Measurements from ENCODE around the gene FUT8.
A peak's percentile ranks its signal among the peaks of the same experiment; 100 is the strongest.

FUT8 gene

DNA sequence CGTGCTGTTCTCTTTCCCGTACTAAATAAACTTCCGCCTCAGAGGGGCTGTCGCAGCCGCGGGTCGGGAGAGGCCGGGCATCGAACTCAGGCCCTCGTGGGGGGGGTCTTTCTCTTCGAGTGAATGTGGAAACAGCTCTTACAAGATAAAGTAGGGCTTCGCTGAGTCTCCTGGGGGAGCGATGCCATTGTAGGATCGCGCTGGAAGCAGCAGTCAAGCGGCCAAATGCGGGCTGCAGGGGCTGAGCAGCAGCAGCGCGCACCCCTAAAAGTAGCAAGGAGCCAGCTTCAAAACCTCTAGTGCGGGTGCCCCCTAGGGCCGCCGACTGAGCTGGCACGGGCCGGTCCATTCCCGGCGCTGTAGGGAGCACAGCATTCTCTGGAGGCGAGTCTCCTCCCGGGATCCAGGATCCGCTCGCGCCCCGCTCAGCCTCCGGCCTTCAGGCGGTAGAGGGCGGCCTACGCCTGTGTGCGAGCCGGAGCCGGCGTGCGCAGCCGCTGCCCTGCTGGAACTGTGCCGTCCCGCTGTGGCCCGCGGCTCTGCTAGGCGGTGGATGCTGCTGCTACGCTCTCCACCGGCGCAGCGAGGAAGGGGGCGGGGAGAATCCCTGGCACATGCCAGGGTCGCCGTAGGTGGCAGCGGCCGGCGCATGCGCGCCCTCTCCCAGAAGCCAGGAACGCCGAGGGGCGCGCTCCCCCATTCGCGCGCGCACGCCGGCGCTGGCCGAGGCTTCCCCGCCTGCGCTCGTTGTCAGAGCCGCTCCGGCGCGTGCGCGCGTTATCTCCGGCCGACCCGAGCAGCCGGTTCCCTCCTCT is at the start of gene FUT8:
Gene FUT8, plus strand, starts transcription at position 699 of the 815 bp plus-strand sequence. CDS start 148,834 bp downstream, outside the sequence.
- DNase-seq: peak; percentile 97

DNA sequence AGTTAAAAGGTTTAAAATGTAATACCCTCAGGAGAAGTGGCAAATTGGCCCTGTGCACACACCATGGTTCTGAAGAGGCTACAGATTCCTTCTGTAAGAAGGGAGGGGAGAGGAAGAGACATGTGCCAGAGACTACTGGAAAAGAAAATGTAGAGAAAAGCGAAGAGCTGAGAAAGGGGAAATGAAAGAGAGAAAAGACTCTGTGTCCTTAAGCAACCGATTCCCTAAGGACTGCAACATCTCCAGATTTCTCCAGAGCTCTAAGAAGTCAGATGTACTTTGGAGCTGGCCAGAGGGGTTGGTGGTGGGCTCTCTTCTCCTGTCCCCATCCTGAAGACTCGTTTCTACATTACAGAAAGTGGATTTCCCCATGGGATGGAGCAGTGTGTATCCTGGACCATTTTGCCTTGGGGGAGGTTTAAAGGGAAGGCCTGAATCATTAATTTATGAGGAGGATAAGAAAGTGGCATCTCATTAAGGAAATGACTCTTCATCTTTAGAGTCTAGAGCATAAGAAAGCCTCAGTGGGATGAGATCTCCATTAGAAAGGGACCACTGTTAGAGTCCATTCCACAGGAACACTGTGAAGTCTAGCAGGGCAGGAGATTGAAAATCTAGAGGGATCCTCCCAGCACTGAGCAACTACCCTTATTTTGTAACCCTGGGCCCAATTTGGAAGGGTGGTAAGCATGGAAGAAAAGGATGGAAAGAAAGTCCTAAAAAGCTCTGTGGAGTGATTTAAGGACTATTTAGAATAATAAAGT is 45.5 kb upstream of the FUT8 start:
- no peak for DNase-seq

DNA sequence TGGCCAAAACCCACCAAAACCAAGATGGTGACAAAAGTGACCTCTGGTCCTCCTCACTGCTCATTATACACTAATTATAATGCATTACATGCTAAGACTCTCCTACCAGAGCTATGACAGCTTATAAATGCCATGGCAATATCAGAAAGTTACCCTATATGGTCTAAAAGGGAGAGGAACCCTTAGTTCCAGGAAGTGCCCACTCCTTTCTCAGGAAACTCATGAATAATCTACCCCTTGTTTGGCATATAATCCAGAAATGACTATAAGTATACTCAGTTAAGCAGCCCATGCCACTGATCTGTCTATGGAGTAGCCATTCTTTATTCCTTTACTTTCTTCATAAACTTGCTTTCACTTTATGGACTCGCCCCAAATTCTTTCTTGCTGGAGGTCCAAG is 43.0 kb upstream of the FUT8 start:
- DNase-seq: no peak

DNA sequence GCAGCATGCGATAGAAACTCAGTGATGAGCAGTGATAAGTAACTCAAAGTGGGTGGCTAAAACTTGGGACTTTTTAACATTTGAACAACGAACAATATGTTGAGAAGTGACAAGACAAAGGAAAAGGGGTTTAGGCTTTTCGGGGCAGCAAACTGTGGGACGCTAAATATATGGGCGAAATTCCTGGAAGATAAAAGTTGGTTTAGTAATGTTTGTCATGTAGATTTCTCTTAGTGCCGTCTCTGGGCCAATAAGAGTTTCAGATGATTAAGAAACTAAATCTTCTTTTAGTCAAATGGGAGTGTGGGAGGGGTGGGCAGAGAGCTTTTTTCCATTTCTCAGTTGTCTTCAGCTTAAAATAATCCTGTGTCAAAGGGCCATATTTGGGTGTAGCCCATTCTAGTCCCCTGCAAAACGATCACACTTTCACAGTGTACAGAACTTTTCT is 41.7 kb upstream of the FUT8 start:
- no peak for DNase-seq

DNA sequence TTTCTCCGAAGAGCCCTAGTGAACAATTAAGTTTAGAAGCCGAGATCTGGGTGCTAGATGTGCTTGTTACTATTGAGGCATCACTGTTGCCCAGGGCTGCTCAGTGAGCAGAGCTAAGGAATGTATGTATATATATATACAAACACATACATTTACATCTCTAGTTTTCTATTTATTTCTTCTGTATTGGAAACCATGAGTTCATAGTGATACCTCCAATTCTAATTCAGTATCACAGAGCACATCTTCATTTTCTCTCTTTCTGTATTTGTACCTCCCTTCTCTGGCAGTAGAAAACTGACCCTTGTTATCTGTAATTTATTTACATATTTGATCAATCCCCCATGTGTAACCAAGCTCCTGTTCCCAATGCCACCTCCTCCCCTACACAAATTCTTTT is 40.7 kb upstream of the FUT8 start:
- DNase-seq: no peak

DNA sequence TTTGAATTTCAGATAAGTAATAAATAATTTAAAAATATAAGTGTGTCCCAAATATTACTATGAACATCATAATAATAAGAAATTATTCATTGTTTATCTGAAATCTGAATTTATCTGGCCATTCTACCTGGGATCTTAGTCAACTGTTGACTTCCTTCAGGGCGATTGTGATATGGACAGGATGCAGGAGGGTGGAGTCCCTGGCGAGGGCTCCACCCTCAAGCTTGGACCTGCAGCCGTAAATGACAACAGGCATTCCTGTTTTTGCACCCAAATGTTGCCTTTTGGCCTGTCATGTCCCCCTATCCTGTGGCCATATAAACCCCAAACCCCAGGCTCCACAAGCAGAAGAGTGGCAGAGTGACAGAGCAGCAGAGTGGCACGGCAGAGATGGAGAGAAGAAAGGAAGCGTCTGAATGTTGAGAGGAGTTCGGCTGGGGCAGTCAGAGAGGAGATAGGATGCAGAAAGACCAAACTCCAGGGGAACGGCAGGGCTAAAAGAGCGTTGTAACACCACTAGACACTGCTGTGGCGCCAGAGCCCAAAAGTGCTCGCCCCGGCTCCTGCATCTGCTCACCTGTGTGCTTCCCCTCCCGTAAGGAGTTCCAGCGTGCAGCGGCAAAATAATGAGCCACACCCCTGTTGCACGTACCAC is 39.4 kb upstream of the FUT8 start:
- DNase-seq: no peak

DNA sequence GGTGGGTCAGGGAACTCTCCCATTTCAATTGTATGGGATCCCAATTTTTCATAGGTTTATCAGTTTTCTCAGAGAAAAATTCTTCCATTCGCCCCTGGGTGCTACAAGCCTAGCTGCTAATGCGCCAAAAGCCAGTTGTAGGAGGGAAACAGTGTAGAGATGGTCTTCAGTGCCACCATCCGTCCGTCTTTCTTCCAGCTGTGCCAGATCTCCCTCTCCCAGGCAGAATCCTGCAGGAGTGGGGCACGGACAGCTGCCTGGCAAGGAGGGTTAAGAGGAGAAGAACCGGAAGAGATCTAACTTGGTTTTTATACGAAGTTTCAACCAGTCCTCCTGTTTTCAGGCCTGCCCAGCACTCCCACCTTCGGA is 38.9 kb upstream of the FUT8 start:
- DNase-seq: no peak

DNA sequence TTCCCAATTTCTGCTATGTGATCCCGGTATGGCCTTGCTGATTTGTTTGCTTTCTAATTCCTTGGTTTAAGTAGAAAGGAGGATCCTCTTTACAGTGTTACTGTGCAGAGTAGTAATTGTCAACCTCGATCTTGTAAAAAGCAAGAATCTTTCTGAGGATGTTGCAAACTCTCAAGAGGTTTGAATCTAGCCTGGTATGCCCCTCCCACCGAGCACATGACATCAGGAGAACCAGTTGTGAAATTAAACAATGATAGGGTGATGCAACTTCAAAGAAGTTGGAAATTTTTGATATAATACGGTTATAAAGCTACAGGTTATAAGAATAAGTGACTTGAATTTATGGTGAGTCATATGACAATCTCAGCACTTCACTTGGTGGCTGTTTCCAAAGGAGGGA is 35.0 kb upstream of the FUT8 start:
- DNase-seq: no peak

DNA sequence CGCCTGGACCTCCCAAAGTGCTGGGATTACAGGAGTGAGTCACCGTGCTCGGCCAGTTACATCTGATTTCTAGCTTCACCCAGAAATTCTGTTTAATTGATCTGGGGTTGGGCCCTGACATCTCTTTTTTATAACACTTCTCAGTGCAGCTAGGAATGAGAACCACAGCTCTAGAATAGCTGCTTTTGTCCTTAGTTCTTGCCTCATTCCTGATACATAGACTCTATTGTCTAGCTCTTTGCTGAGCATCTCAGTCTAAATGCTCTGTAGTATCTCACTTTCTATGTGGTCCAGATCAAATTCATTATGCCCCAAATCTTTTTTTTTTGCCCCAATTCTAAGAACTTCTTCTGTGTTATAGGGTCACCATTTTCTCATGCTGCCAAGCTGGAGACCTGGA is 29.9 kb upstream of the FUT8 start:
- DNase-seq: no peak

DNA sequence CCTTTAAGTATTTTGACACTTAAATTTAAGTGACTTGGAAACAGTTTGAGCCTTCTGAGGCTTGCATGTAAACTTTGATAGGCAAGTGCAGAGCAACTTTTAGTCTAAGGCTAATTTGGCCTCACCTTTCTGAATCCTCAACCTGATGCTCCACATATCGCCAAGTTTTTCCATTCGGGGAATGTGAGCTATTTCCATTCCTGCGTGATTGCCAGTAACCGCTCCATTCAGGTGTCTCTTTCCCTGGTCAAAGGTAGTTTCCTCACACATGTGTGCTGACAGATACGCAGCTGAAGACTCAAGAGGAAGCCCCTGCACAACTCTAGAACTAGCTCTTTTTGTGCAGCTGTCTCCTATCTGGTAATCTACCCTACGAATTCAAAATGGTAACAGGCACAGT is 25.4 kb upstream of the FUT8 start:
- no peak for DNase-seq

DNA sequence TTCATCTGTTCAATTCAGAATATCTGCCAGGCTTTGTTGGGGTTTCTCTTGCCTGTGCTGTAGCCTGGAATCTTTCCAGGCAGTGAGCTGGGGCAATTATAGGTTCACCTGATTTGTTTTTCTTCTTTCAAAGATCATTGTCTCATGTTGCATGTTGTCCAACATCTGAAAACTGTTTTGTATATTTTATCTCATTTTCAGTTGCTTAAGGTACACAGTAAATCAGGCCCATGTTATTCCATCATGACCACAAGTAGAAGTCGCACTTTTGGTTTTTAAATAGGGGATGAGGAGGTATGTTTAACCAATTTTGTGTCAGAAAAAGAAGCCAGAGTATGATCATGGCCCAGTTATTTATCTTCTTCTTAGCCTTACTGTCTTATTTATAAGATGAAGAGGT is 24.9 kb upstream of the FUT8 start:
- no peak for DNase-seq

DNA sequence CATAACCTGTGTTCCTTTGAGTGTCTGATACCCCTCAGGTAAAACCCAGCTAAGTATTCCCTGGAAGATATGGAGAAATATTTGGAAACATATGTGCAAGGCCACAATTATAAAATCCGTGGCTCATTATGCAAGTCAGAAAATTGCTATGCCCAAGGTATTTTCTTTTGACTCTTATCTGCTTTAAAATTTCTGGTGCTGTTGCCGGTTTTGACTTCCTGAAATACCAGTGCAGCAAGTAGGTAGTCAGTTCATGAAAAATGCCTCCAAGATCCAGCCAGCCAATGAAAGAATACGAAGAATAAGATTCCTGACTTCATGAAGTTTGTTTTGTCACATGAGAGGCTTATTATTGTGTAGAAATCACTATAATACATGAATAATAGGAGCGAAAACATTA is 20.2 kb upstream of the FUT8 start:
- DNase-seq: no peak

DNA sequence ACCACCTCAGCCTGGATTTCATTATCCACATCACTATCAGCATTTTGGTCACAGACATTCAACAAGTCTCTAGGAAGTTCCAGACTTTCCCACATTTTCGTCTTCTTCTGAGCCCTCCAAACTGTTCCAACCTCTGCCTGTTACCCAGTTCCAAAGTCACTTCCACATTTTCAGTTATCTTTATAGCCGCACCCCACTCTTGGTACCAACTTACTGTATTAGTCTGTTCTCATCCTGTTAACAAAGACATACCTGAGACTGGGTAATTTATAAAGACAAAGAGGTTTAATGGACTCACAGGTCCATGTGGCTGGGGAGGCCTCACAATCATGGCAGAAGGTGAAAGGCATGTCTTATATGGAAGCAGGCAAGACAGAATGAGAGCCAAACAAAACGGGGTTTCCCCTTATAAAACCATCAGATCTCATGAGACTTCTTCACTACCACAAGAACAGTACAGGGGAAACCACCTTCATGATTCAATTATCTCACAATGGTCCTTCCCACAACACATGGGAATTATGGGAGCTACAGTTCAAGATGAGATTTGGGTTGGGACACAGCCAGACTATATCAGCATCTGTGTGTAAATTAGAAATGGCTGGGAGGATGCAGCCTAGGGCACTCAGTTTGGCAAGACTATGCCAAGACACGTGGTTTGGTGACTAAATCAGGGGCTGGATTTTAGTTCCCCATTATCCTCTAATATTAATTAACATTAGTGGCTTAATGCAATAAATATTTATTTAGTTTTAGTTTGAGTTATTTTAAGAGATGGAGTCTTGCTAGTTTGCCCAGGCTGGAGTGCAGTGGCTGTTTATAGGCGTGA is 16.2 kb upstream of the FUT8 start:
- DNase-seq: no peak

DNA sequence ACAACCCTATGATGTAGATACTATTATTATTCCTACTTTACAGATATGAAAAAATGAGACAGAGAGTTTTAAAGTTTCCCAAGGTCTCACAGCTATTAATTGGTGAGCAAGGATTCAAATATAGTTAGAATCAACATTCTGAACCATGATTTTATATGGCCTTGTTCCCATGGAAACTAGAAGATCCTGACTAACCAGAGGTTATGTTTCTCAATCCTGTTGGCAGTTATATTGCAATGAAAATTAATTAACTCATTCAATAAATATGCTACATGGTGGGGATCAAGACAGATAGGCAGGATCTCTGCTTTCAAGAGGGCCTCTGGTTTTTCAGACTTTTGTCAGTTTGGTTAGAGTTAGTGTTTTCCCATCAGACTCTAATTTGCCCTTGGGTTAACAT is 9.3 kb upstream of the FUT8 start:
- DNase-seq: no peak

DNA sequence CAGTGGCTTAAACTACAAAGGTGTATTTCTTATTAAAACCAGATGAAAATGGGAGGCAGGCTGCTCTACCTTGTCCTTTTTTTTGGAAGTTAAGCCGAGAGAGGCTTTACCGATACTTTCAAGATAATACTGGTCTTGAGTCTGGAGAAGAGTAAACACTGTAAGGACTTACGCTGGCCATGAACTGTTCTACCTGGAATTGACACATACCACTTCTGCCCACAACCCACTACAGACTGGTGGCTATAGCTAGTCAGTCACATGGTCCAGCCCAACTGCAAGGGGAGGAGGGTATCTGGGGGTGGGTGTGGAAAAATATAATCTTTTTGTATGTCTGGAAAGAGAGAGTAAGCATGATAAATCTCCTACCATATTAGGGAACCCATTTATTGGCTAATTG is 4.4 kb upstream of the FUT8 start:
- DNase-seq: no peak

DNA sequence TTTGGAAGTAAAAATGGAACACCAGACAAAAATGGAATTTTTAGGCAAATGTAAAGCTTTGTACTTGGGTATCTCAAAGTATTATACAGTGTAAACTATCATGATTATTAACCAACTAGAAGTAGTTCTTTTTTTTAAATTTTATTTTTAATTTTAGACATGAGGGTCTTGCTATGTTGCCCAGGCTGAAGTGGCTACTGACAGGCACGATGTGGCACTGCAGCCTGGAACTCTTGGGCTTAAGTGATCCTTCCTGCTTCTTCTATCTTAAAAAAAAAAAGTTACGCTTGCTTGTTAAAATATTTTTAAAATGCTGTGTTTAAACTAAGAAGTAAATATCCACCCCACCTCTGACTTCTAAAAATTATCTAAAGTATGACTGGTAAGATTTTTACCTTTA is 1.9 kb upstream of the FUT8 start:
- DNase-seq: no peak

DNA sequence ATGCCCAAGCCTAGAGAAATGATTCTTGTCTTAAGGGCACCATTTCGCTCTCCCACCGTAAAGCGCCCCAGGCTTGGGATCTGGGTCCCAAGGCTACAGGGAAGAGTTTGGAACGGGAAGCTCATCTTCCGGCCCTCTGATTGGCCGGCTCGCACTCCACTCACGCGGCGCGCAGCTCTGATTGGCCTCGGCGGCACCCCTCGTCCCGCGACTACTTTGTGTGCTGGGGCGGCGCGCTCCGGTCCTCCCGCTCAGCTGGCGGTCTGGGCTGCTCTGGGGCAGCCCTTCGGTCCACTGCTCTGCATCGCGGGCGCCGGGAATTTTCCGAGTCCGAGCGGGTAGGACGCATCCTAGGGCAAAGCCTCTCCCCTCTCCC is 886 bp upstream of the FUT8 start:
- peak; percentile 73 for DNase-seq

DNA sequence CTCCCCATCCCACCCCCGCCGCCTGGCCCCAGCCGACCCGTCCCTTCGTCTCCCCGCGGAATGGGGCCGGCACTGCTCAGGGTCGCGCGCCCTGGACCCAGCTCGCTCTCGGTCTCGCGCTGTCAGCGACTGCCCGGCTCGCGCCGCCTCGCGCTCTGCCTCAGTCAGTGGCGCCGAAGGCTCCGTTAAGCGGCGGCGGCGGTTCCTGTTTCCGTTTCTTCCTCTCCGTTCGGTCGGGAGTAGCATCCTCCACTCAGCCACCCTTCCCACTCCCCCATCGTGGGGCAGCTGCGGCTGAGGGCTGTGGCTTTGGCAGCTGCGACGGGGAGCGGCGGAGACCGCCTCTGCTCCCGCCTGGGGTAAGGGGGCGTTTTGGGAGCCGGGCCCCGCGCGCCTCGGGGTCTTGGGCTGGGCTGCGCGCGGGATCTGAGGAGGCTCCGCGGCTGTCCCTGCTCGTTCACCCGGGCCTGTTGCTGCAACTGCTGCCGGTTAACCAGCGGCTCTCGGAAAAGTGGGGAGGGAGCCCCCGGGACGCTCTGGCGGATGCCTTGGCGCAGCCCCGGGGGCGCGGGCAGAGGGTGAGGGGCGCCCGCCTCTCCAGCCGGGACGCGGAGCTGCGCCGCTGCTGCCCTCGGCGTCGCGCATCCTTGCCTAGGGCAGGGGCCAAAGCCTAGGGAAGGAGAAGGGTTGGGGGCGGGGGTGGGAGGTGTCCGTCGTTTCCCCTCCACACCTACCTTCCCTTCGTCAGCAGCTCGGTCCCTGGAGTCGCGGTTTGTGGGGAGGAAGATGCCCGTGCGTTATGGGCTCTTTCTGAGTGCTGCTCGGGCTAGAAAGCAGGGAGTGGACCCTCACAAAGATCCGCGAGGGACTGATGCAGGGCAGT is 567 bp downstream of the FUT8 start:
- peak; percentile 7 for DNase-seq

DNA sequence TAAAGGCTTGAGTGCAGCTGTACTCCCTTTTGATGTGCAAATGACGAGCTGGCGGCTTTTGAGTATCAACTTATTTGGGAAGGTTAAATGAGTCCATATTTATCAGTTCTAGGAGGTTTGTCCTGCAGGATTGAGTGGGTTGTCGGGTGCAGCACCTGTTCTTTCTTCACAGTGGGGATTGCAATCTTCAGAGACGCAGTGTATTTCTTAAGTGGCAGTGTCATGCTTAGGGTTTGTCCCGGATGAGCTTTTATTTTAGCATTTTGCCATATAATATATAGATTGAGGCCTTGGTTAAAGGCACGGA is 1.2 kb downstream of the FUT8 start:
- peak; percentile 6 for DNase-seq

DNA sequence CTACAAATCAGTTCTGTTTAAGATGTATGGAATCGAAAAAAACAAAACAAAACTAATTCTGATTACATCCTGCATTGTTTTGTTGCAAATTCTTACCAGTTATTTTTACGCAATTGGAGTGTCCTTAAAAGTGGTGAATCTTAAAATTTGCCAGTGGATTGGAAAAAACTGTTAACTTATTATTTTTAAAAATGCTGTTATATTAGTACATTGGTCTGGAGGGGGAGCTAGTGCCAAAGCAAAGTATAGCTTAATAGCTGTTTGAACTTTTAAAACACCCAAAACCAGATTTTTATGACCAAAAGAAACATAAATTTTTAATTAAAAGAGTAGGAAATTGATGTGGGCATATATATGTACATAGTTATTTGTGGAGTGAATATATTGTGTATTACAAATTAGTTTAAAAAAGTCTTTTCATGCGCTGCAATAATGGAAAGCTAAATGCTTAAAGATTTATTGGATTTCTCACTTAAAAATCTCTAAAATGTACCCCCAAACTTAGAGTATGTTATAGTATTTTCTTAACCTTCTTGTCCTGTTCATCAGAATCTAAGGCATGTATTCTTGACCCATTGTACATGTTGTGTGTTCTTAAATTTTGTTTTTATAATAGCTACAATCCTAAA is 2.5 kb downstream of the FUT8 start:
- peak; percentile 55 for DNase-seq

DNA sequence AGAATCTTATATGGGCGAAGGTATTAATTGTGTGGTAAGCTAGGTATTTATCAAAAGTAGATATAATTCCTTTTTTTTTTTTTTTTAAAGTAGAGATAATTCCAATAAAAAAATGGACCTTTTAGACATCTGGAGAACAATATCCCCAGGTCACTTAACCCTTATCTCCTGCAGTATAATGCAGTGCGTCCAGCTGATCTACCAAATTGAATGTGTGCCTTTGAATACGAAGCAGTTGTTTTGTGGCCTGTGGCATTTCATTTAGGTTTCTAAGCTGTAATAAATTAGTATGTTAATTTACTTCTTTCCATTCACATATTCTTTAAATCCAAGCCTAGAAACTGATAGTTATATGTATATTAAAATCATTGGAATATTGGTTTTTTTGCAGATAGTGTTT is 3.1 kb downstream of the FUT8 start:
- DNase-seq: no peak

All from CD4-positive, alpha-beta T cell treated with Interleukin-4 for 4 hours (primary cell).